ENCODE measurements around the gene PFKFB2. TPM values are rescaled to one million over a fixed set of nuclear protein-coding genes. Genes with fewer than 3 reads are reported as not detected.

The PFKFB2 gene
- total RNA-seq, 1 experiment from 2014 or later: 16.8 TPM

DNA sequence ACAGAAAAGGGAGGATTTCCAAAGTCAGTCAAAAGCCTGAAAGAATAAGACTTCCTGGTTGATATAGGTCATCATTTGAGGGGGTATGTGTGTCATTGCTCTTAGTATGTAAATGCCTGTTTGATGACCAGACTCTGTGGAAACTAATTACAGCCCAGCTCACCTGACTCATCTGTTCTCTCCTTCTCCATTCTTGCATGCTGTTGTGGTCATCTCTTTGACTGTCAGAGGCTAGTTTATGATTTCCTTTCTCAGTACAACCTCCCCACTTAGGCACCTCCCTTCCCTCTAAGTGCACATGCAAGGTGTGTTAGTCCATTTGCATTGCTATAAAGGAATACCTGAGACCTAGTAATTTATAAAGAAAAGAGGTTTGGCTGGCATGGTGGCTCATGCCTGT is 18.1 kb upstream of the PFKFB2 start:
- TF ChIP-seq TP53 (CRISPR knock-in tag; IDR thresholded peaks at IDR 0.05): no peak
- no peak for TF ChIP-seq TCF7 (CRISPR knock-in tag; IDR thresholded peaks at IDR 0.05; ENCODE audit: low read depth)
- no peak overlapping the region for H3K27ac Mint-ChIP-seq
- ATAC-seq: no peak
- CTCF ChIA-PET: interaction anchor here (0.5 to 1.1 kb wide), 2 partner anchors 15 to 486 kb away, joined by 3 read pairs; no protein-coding TSS in a partner anchor
- H3K27me3 Mint-ChIP-seq (ENCODE audit: low read depth): no peaks in the 10 kb centered on the region
- no peaks in the 10 kb centered on the region for H3K36me3 Mint-ChIP-seq
- H3K4me3 Mint-ChIP-seq: no peak overlapping the region
- peaks cover 44% of the 10 kb centered on the region for H3K4me1 Mint-ChIP-seq
- DNase-seq (ENCODE audit: low spot score): no peak
- POLR2A ChIA-PET: no interaction called here
- no peaks in the 10 kb centered on the region for H3K9me3 Mint-ChIP-seq

DNA sequence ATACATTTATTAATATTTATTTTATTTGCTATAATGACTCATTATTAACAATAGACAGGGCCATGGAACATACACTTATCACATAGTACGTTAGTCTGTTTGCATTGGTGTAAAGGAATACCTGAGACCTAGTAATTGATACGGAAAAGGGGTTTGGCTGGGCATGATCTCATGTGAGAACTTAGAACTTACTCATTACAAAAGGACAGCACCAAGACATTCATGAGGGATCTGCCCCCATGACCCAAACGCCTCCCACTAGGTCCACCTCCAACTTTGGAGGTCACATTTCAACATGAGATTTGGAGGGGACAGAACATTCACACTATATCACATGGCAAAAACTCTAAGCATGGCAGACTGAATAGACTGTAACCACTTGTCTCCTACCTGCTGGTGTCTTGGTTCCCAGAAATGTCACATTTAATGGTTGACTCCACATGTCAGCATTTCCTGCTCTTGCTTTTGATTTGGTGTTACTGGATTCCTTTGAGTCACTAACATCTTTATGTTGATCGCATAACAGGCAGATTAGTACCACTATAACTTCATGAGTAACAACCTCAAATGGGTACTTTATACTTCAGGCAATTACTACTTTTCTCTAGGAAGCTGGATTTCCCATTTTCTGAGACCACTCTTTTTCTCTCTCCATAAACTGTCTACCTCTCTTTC is 17.1 kb upstream of the PFKFB2 start:
- Mint-ChIP-seq H3K4me1 (peaks cover 34% of the 10 kb centered on the region), H3K27me3 (ENCODE audit: low read depth) (no peaks in the 10 kb centered on the region), H3K4me3 (no peak overlapping the region), H3K27ac (no peak overlapping the region), H3K36me3 (no peaks in the 10 kb centered on the region), H3K9me3 (no peaks in the 10 kb centered on the region)
- TF ChIP-seq ZNF512 (CRISPR knock-in tag; IDR thresholded peaks at IDR 0.05; ENCODE audit: borderline replicate concordance): no peak
- ATAC-seq (no peak), DNase-seq (ENCODE audit: low spot score) (no peak)
- POLR2A ChIA-PET: no interaction called here
- CTCF ChIA-PET: no interaction called here

DNA sequence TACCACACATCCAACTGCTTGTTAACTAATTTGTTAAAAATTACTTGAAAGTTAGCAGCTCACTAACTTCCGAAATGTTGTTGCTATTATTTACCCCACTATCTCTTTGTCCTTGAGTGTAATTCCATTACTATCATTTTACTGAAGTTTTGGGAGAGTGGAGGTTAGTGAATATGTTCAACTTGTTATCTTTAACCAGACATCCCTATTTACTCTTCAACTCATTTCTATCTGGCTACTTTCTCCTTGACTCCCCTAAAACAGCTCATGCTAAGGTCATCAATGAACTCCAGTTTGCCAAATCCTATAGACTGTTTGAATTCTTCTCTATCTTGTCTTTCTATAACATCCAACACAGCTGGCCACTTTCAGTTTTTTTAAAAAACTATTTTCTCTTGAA is 16.2 kb upstream of the PFKFB2 start:
- H3K9me3 Mint-ChIP-seq: peaks cover 2% of the 10 kb centered on the region
- POLR2A ChIA-PET: no interaction called here
- DNase-seq (ENCODE audit: low spot score) (no peak), ATAC-seq (no peak)
- no peak overlapping the region for H3K4me3 Mint-ChIP-seq
- peaks cover 25% of the 10 kb centered on the region for H3K4me1 Mint-ChIP-seq
- no peaks in the 10 kb centered on the region for H3K27me3 Mint-ChIP-seq (ENCODE audit: low read depth)
- TF ChIP-seq ERG (CRISPR knock-in tag; IDR thresholded peaks at IDR 0.05) (no peak), ZNF416 (CRISPR knock-in tag; IDR thresholded peaks at IDR 0.05) (no peak), TCF7 (CRISPR knock-in tag; IDR thresholded peaks at IDR 0.05; ENCODE audit: low read depth) (no peak), CDX4 (CRISPR knock-in tag; IDR thresholded peaks at IDR 0.05; ENCODE audit: borderline replicate concordance) (no peak), GTF2I (CRISPR knock-in tag; conservative IDR thresholded peaks at IDR 0.05) (no peak), JAZF1 (CRISPR knock-in tag; IDR thresholded peaks at IDR 0.05) (no peak), ATF1 (CRISPR knock-in tag; IDR thresholded peaks at IDR 0.05) (no peak), ZNF671 (CRISPR knock-in tag; IDR thresholded peaks at IDR 0.05) (no peak), MLX (CRISPR knock-in tag; IDR thresholded peaks at IDR 0.05) (no peak), TP53 (CRISPR knock-in tag; IDR thresholded peaks at IDR 0.05) (no peak), ZNF138 (CRISPR knock-in tag; conservative IDR thresholded peaks at IDR 0.05) (no peak), TEAD1 (CRISPR knock-in tag; IDR thresholded peaks at IDR 0.05) (no peak), GABPB1 (CRISPR knock-in tag; IDR thresholded peaks at IDR 0.05) (no peak)
- TF ChIP-seq, protein P1, sequence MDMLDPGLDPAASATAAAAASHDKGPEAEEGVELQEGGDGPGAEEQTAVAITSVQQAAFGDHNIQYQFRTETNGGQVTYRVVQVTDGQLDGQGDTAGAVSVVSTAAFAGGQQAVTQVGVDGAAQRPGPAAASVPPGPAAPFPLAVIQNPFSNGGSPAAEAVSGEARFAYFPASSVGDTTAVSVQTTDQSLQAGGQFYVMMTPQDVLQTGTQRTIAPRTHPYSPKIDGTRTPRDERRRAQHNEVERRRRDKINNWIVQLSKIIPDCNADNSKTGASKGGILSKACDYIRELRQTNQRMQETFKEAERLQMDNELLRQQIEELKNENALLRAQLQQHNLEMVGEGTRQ (CRISPR knock-in tag; IDR thresholded peaks at IDR 0.05): no peak
- TF ChIP-seq, protein P2, sequence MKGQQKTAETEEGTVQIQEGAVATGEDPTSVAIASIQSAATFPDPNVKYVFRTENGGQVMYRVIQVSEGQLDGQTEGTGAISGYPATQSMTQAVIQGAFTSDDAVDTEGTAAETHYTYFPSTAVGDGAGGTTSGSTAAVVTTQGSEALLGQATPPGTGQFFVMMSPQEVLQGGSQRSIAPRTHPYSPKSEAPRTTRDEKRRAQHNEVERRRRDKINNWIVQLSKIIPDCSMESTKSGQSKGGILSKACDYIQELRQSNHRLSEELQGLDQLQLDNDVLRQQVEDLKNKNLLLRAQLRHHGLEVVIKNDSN (CRISPR knock-in tag; IDR thresholded peaks at IDR 0.05): no peak
- TF ChIP-seq, protein P3, sequence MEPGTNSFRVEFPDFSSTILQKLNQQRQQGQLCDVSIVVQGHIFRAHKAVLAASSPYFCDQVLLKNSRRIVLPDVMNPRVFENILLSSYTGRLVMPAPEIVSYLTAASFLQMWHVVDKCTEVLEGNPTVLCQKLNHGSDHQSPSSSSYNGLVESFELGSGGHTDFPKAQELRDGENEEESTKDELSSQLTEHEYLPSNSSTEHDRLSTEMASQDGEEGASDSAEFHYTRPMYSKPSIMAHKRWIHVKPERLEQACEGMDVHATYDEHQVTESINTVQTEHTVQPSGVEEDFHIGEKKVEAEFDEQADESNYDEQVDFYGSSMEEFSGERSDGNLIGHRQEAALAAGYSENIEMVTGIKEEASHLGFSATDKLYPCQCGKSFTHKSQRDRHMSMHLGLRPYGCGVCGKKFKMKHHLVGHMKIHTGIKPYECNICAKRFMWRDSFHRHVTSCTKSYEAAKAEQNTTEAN (CRISPR knock-in tag; IDR thresholded peaks at IDR 0.05): no peak
- TF ChIP-seq, protein P4, sequence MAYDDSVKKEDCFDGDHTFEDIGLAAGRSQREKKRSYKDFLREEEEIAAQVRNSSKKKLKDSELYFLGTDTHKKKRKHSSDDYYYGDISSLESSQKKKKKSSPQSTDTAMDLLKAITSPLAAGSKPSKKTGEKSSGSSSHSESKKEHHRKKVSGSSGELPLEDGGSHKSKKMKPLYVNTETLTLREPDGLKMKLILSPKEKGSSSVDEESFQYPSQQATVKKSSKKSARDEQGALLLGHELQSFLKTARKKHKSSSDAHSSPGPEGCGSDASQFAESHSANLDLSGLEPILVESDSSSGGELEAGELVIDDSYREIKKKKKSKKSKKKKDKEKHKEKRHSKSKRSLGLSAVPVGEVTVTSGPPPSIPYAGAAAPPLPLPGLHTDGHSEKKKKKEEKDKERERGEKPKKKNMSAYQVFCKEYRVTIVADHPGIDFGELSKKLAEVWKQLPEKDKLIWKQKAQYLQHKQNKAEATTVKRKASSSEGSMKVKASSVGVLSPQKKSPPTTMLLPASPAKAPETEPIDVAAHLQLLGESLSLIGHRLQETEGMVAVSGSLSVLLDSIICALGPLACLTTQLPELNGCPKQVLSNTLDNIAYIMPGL (CRISPR knock-in tag; IDR thresholded peaks at IDR 0.05): no peak
- TF ChIP-seq, protein P5, sequence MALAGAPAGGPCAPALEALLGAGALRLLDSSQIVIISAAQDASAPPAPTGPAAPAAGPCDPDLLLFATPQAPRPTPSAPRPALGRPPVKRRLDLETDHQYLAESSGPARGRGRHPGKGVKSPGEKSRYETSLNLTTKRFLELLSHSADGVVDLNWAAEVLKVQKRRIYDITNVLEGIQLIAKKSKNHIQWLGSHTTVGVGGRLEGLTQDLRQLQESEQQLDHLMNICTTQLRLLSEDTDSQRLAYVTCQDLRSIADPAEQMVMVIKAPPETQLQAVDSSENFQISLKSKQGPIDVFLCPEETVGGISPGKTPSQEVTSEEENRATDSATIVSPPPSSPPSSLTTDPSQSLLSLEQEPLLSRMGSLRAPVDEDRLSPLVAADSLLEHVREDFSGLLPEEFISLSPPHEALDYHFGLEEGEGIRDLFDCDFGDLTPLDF (CRISPR knock-in tag; IDR thresholded peaks at IDR 0.05): no peak
- H3K27ac Mint-ChIP-seq: no peak overlapping the region
- CTCF ChIA-PET: no interaction called here
- no peaks in the 10 kb centered on the region for H3K36me3 Mint-ChIP-seq

All from WTC11 (cell line).